Fibroblast of upper back skin (primary cell): ENCODE measurements around the gene PPP1CA.

Source experiments
- DNase-seq: peaks from one replicate; pipeline ENCODE4 v3.0.0-alpha.2; 2013

The PPP1CA gene

GRCh38 chr11:67400942-67401494 is 640 bp downstream of the PPP1CA start:
- DNase-seq: no peak

- DNase-seq: no peak
Measured at GRCh38 chr11:67400251-67400941, 1.3 kb downstream of the PPP1CA start.

GRCh38 chr11:67398661-67399563 is 2.7 kb downstream of the PPP1CA start:
- DNase-seq: no peak

GRCh38 chr11:67397986-67398660 is 3.5 kb downstream of the PPP1CA start:
- DNase-seq: no peak

GRCh38 chr11:67397536-67397935 is 4.1 kb downstream of the PPP1CA start:
- DNase-seq: no peak

GRCh38 chr11:67396587-67397389 is 4.9 kb downstream of the PPP1CA start:
- DNase-seq: no peak

- DNase-seq: no peak
Measured at GRCh38 chr11:67396259-67396581, 5.4 kb downstream of the PPP1CA start.

GRCh38 chr11:67395555-67396258 is 6.0 kb downstream of the PPP1CA start:
- DNase-seq: no peak

- DNase-seq: no peak
Measured at GRCh38 chr11:67393990-67394389, 7.7 kb downstream of the PPP1CA start.

- DNase-seq: no peak
Measured at GRCh38 chr11:67393437-67393836, 8.2 kb downstream of the PPP1CA start.

GRCh38 chr11:67392183-67392715 is 9.4 kb downstream of the PPP1CA start:
- DNase-seq: no peak

GRCh38 chr11:67391304-67392182 is 10.1 kb downstream of the PPP1CA start, which contains the start of gene RAD9A:
Gene RAD9A (plus strand): TSS chr11:67391986. CDS start chr11:67392045, 59 bp downstream.
- DNase-seq: peak; percentile 92

GRCh38 chr11:67390947-67391303 is 10.7 kb downstream of the PPP1CA start:
- DNase-seq: no peak

GRCh38 chr11:67389477-67389876 is 12.2 kb downstream of the PPP1CA start:
- no peak for DNase-seq

- no peak for DNase-seq
Measured at GRCh38 chr11:67387518-67387917, 14.1 kb downstream of the PPP1CA start.

- no peak for DNase-seq
Measured at GRCh38 chr11:67387069-67387468, 14.6 kb downstream of the PPP1CA start.

- peak; percentile 61 for DNase-seq
Measured at GRCh38 chr11:67384851-67385366, 16.7 kb downstream of the PPP1CA start.

GRCh38 chr11:67382276-67383136 is 19.2 kb downstream of the PPP1CA start:
- DNase-seq: peak; percentile 77
